ENCODE results near the gene SEC14L1.
"Not testable (repeated sequence)": the region's sequence is repeated elsewhere in the genome, so short reads cannot be mapped to it uniquely, and the experiment has no call there.

Gene SEC14L1

DNA sequence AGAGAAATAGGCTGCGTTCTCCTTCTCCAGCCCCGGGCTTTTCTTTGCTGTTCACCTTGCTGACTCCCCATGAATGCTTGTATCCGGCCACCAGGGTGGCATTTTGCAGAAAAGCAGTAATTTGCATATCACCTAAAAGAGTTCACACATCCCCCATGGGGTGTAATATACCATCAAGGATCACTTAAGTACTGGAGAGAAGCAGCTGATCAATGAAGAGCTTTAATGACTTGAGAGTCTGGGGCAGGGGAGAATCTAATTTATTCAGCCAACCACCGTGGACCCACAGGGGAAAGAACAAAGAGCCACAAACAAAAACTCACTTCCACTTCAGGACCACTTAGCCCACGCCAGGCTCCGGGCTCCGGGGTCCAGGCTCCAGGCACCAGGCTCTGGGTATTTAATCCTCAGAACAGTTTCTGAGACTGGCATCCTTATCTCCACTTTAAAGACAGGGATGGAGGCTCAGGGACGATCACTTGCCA, 33.9 kb upstream of the SEC14L1 start:
- Histone ChIP-seq H3K27me3 (ENCODE audit: low read depth, low read length) (no peaks in the 10 kb centered on the region), H3K36me3 (ENCODE audit: control insufficient read depth in 1 of 2, insufficient read depth in 2 of 2, low read length in 2 of 2) (no peaks in the 10 kb centered on the region), H3K9me3 (ENCODE audit: control insufficient read depth in 1 of 2, low read length in 2 of 2) (no peaks in the 10 kb centered on the region), H3K27ac (ENCODE audit: low read length) (no peak overlapping the region), H3K4me3 (ENCODE audit: low read depth in 1 of 2, low read length in 2 of 2) (no peak overlapping the region), H3K4me1 (ENCODE audit: control insufficient read depth in 1 of 2, insufficient read depth in 2 of 2, low read length in 2 of 2) (peaks cover 5 to 14% of the 10 kb centered on the region in 2 donors)

GRCh38 chr17:77107506-77108433, 33.0 kb upstream of the SEC14L1 start:
- Histone ChIP-seq H3K27ac (ENCODE audit: low read length) (no peak overlapping the region), H3K27me3 (ENCODE audit: low read depth, low read length) (no peaks in the 10 kb centered on the region), H3K4me1 (ENCODE audit: control insufficient read depth in 1 of 2, insufficient read depth in 2 of 2, low read length in 2 of 2) (peaks cover 5 to 14% of the 10 kb centered on the region in 2 donors), H3K36me3 (ENCODE audit: control insufficient read depth in 1 of 2, insufficient read depth in 2 of 2, low read length in 2 of 2) (no peaks in the 10 kb centered on the region), H3K4me3 (ENCODE audit: low read depth in 1 of 2, low read length in 2 of 2) (no peak overlapping the region), H3K9me3 (ENCODE audit: control insufficient read depth in 1 of 2, low read length in 2 of 2) (no peaks in the 10 kb centered on the region)

- Histone ChIP-seq H3K27me3 (ENCODE audit: low read depth, low read length) (no peaks in the 10 kb centered on the region), H3K27ac (ENCODE audit: low read length) (peak overlapping the region; percentile 32), H3K4me3 (ENCODE audit: low read depth in 1 of 2, low read length in 2 of 2) (no peak overlapping the region), H3K36me3 (ENCODE audit: control insufficient read depth in 1 of 2, insufficient read depth in 2 of 2, low read length in 2 of 2) (no peaks in the 10 kb centered on the region), H3K4me1 (ENCODE audit: control insufficient read depth in 1 of 2, insufficient read depth in 2 of 2, low read length in 2 of 2) (peaks cover 5 to 14% of the 10 kb centered on the region in 2 donors), H3K9me3 (ENCODE audit: control insufficient read depth in 1 of 2, low read length in 2 of 2) (no peaks in the 10 kb centered on the region)
Observed at GRCh38 chr17:77109159-77109759, 31.5 kb upstream of the SEC14L1 start.

DNA sequence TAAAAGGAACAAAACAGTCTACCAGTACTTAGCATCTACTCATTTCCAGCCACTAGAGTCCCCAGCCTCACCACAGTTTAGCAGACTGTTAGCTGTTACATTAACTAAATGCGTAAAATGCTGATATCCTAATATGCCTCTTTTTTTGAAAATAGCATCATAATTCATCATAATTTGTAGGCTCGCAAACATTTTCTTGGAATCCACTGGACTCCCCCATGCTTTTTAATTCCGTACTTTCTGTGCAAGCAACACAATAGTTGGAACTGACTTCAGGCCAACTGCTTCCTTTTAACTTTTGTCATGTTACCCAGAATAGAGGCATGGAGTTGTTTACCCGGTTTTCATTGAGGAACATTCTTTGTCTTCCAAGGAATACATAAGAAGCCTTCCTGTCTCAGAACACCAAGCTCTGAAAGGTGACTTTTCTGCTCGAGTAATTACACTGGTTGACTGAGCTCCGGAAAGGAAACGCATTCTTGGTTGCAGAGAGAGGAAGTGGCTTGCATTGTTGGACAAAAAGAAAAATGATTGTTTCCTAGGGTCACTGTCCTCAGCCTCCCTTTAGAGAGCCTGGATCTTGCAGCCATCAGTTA, 30.9 kb upstream of the SEC14L1 start:
- Histone ChIP-seq H3K9me3 (ENCODE audit: control insufficient read depth in 1 of 2, low read length in 2 of 2) (no peaks in the 10 kb centered on the region), H3K4me1 (ENCODE audit: control insufficient read depth in 1 of 2, insufficient read depth in 2 of 2, low read length in 2 of 2) (peaks cover 5 to 14% of the 10 kb centered on the region in 2 donors), H3K4me3 (ENCODE audit: low read depth in 1 of 2, low read length in 2 of 2) (no peak overlapping the region), H3K27me3 (ENCODE audit: low read depth, low read length) (no peaks in the 10 kb centered on the region), H3K36me3 (ENCODE audit: control insufficient read depth in 1 of 2, insufficient read depth in 2 of 2, low read length in 2 of 2) (no peaks in the 10 kb centered on the region), H3K27ac (ENCODE audit: low read length) (peak overlapping the region; percentile 32)

DNA sequence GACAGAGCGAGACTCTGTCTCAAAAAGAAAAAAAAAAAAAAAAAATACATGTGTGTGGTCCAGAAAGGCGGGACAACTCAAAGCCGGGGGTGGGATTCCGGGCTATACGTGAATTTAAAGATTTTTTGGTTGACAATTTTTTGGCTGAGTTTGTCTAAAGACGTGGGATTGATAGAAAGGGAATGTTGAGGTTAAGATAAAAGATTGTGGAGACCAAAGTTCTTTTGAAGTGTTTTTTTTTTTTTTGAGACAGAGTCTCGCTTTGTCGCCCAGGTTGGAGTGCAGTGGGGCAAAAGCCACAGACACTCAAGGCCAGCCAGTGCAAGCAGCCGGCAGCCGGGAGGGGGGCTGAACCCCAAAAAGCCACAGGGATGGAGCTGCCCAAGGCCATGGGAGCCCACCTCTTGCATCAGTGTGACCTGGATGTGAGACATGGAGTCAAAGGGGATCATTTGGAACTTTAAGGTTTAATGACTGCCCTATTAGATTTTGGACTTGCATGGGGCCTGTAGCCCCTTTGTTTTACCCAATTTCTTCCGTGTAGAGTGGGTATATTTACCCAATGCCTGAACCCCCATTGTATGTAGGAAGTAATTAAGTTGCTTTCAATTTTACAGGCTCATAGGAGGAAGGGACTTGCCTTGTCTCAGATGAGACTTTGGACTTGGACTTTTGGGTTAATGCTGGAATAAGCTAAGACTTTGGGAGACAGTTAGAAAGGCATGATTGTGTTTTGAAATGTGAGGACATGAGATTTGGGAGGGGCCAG, 29.4 kb upstream of the SEC14L1 start:
- Histone ChIP-seq H3K27ac (ENCODE audit: low read length) (peak overlapping the region; percentile 5), H3K4me1 (ENCODE audit: control insufficient read depth in 1 of 2, insufficient read depth in 2 of 2, low read length in 2 of 2) (peaks cover 5 to 14% of the 10 kb centered on the region in 2 donors)
- H3K36me3 ChIP-seq (ENCODE audit: control insufficient read depth in 1 of 2, insufficient read depth in 2 of 2, low read length in 2 of 2); H3K9me3 ChIP-seq (ENCODE audit: control insufficient read depth in 1 of 2, low read length in 2 of 2); H3K27me3 ChIP-seq (ENCODE audit: low read depth, low read length); H3K4me3 ChIP-seq (ENCODE audit: low read depth in 1 of 2, low read length in 2 of 2): not testable (repeated sequence)

DNA sequence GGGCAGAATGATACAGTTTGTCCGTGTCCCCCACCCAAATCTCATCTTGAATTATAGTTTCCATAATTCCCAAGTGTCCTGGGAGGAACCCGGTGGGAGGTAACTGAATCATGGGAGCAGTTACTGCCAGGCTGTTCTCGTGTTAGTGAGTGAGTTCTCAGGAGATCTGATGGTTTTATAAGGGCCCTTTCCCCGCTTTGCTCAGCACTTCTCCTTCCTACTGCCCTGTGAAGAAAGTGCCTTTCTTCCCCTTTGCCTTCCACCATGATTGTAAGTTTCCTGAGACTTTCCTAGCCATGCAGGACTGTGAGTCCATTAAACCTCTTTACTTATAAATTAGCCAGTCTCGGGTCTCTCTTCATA, 28.9 kb upstream of the SEC14L1 start:
- Histone ChIP-seq H3K4me3 (ENCODE audit: low read depth in 1 of 2, low read length in 2 of 2) (no peak overlapping the region), H3K27ac (ENCODE audit: low read length) (peak overlapping the region; percentile 5), H3K4me1 (ENCODE audit: control insufficient read depth in 1 of 2, insufficient read depth in 2 of 2, low read length in 2 of 2) (peaks cover 5 to 14% of the 10 kb centered on the region in 2 donors), H3K9me3 (ENCODE audit: control insufficient read depth in 1 of 2, low read length in 2 of 2) (no peaks in the 10 kb centered on the region), H3K27me3 (ENCODE audit: low read depth, low read length) (no peaks in the 10 kb centered on the region), H3K36me3 (ENCODE audit: control insufficient read depth in 1 of 2, insufficient read depth in 2 of 2, low read length in 2 of 2) (no peaks in the 10 kb centered on the region)

GRCh38 chr17:77115510-77115909, 25.3 kb upstream of the SEC14L1 start:
- no peaks in the 10 kb centered on the region for H3K27me3 ChIP-seq (ENCODE audit: low read depth, low read length)
- no peaks in the 10 kb centered on the region for H3K9me3 ChIP-seq (ENCODE audit: control insufficient read depth in 1 of 2, low read length in 2 of 2)
- H3K4me1 ChIP-seq (ENCODE audit: control insufficient read depth in 1 of 2, insufficient read depth in 2 of 2, low read length in 2 of 2), result no peaks in the 10 kb centered on the region
- no peak overlapping the region for H3K4me3 ChIP-seq (ENCODE audit: low read depth in 1 of 2, low read length in 2 of 2)
- no peak overlapping the region for H3K27ac ChIP-seq (ENCODE audit: low read length)
- H3K36me3 ChIP-seq (ENCODE audit: control insufficient read depth in 1 of 2, insufficient read depth in 2 of 2, low read length in 2 of 2), result no peaks in the 10 kb centered on the region

GRCh38 chr17:77115947-77116346, 24.8 kb upstream of the SEC14L1 start:
- H3K27me3 ChIP-seq (ENCODE audit: low read depth, low read length), result no peaks in the 10 kb centered on the region
- peak overlapping the region; percentile 49 for H3K27ac ChIP-seq (ENCODE audit: low read length)
- H3K36me3 ChIP-seq (ENCODE audit: control insufficient read depth in 1 of 2, insufficient read depth in 2 of 2, low read length in 2 of 2), result no peaks in the 10 kb centered on the region
- no peak overlapping the region for H3K4me3 ChIP-seq (ENCODE audit: low read depth in 1 of 2, low read length in 2 of 2)
- no peaks in the 10 kb centered on the region for H3K4me1 ChIP-seq (ENCODE audit: control insufficient read depth in 1 of 2, insufficient read depth in 2 of 2, low read length in 2 of 2)
- H3K9me3 ChIP-seq (ENCODE audit: control insufficient read depth in 1 of 2, low read length in 2 of 2), result no peaks in the 10 kb centered on the region

DNA sequence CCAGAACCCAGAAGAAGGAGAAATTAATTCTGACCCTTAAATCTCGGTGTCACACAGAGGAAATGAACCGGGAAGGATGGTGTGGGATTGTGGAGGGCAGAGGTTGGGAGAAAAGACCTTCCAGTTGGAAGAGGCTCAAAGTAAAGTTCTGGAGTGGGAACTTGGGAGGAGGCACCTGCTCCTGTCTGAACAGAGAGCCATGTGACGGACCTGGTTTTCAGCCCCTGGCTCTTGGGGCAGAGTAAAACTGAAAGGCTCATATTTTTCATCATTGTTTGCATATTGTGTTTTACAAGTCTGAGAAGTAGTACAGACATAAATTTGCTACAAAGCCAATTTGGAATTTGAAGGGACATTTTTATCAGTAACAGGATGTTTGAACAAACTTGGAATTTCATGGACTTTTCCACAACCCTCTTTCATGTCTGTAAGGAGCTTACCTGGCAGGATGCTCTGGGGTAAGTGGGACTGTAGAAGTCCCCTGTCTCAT, 24.4 kb upstream of the SEC14L1 start:
- no peaks in the 10 kb centered on the region for H3K4me1 ChIP-seq (ENCODE audit: control insufficient read depth in 1 of 2, insufficient read depth in 2 of 2, low read length in 2 of 2)
- no peak overlapping the region for H3K4me3 ChIP-seq (ENCODE audit: low read depth in 1 of 2, low read length in 2 of 2)
- H3K27ac ChIP-seq (ENCODE audit: low read length), result peak overlapping the region; percentile 49
- no peaks in the 10 kb centered on the region for H3K9me3 ChIP-seq (ENCODE audit: control insufficient read depth in 1 of 2, low read length in 2 of 2)
- no peaks in the 10 kb centered on the region for H3K27me3 ChIP-seq (ENCODE audit: low read depth, low read length)
- H3K36me3 ChIP-seq (ENCODE audit: control insufficient read depth in 1 of 2, insufficient read depth in 2 of 2, low read length in 2 of 2), result no peaks in the 10 kb centered on the region

DNA sequence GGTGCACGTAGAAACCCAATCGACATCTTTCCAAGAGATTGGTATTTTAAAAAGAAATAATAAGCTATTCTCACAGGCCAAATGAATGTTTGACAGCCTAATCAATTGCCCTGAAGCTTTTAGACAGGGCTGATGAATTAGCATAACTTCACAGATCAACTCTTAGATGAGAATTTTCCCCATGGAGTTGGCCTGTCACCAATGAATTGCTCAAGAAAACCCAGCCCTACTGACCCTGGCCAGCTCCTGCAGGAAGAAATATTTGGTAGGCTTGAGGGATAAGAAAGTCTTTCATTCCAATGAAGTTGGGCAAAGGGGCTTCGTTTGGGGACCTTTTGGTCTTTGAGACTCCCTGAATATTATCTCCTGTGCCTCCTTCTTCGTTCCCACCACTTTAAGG, 23.4 kb upstream of the SEC14L1 start:
- H3K4me1 ChIP-seq (ENCODE audit: control insufficient read depth in 1 of 2, insufficient read depth in 2 of 2, low read length in 2 of 2), result peaks cover 0 to 4% of the 10 kb centered on the region in 2 donors
- H3K27ac ChIP-seq (ENCODE audit: low read length), result no peak overlapping the region
- H3K9me3 ChIP-seq (ENCODE audit: control insufficient read depth in 1 of 2, low read length in 2 of 2), result no peaks in the 10 kb centered on the region
- H3K27me3 ChIP-seq (ENCODE audit: low read depth, low read length), result no peaks in the 10 kb centered on the region
- no peak overlapping the region for H3K4me3 ChIP-seq (ENCODE audit: low read depth in 1 of 2, low read length in 2 of 2)
- H3K36me3 ChIP-seq (ENCODE audit: control insufficient read depth in 1 of 2, insufficient read depth in 2 of 2, low read length in 2 of 2), result no peaks in the 10 kb centered on the region

Data from muscle layer of duodenum (tissue), 2 donors.